ENCODE data around the gene FOXN1. TPM values are rescaled to one million over a fixed set of nuclear protein-coding genes. Genes with fewer than 3 reads are reported as not detected.

FOXN1 gene
- total RNA-seq, 1 donor from 2014 or later = not detected

DNA sequence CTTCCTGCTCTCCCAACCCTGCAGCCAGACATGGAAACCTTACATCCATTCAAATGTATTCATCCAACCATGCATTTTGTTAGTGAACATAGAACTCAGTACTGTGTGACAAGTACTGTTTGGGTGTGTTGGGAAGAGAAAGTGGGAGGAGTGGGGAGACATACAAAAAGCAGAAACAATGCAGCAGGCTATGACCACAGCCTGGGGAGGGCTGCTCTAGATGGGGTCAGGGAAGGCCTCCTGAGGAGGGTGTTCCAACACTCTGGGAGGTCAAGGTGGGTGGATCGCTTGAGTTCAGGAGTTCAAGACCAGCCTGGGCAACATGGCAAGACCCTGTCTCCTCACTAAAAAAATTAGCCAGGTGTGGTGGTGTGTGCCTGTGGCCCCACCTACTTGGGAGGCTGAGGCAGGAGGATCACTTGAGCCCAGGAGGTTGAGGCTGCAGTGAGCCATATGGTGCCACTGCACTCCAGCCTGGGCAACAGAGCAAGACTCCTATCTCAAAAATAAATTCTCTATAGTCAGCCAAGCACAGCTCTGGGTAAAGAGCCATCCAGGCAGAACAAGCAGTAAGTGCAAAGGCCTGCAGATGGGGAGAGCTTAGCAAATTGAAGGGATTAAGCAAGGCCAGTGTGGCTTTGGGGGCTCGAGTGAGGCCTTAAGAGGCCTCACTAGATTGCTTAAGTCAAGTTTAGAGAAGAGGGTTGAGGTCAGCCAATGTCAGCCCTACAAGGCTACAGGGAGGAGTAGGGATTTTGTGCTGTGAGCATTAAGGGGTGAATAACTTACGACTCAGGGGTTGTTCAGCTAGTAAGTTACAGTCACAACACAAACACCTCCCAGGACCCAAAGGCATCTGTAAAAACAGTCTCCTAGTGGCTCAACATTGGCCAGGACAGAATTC is 27.2 kb upstream of the FOXN1 start:
- no peak overlapping the region for H2AFZ ChIP-seq (replicated peaks)
- H3K9ac ChIP-seq = no peak overlapping the region
- H4K20me1 ChIP-seq (ENCODE audit: low read depth) = no peaks in the 10 kb centered on the region
- H3K4me1 ChIP-seq = no peaks in the 10 kb centered on the region
- no peaks in the 10 kb centered on the region for H3K27me3 ChIP-seq
- no peaks in the 10 kb centered on the region for H3K79me2 ChIP-seq (ENCODE audit: low read depth)
- H3K9me3 ChIP-seq (ENCODE audit: low read depth) = no peaks in the 10 kb centered on the region
- Mint-ChIP-seq H3K27me3 (ENCODE audit: insufficient read depth, low read depth) (peaks cover 6% of the 10 kb centered on the region), H3K27ac (no peak overlapping the region), H3K4me1 (no peaks in the 10 kb centered on the region), H3K9me3 (no peaks in the 10 kb centered on the region), H3K4me3 (no peak overlapping the region), H3K36me3 (no peaks in the 10 kb centered on the region)
- H3K4me3 ChIP-seq = no peak overlapping the region
- H3F3A ChIP-seq (ENCODE audit: low read depth) = no peaks in the 10 kb centered on the region
- no peak overlapping the region for H3K27ac ChIP-seq
- no peaks in the 10 kb centered on the region for H3K36me3 ChIP-seq
- no peak for TF ChIP-seq EZH2phosphoT487 (IDR thresholded peaks at IDR 0.05)
- TF ChIP-seq, protein P1, sequence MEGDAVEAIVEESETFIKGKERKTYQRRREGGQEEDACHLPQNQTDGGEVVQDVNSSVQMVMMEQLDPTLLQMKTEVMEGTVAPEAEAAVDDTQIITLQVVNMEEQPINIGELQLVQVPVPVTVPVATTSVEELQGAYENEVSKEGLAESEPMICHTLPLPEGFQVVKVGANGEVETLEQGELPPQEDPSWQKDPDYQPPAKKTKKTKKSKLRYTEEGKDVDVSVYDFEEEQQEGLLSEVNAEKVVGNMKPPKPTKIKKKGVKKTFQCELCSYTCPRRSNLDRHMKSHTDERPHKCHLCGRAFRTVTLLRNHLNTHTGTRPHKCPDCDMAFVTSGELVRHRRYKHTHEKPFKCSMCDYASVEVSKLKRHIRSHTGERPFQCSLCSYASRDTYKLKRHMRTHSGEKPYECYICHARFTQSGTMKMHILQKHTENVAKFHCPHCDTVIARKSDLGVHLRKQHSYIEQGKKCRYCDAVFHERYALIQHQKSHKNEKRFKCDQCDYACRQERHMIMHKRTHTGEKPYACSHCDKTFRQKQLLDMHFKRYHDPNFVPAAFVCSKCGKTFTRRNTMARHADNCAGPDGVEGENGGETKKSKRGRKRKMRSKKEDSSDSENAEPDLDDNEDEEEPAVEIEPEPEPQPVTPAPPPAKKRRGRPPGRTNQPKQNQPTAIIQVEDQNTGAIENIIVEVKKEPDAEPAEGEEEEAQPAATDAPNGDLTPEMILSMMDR (IDR thresholded peaks at IDR 0.05) = no peak
- H3K4me2 ChIP-seq = no peak overlapping the region
- no peak for DNase-seq (ENCODE audit: low spot score)

DNA sequence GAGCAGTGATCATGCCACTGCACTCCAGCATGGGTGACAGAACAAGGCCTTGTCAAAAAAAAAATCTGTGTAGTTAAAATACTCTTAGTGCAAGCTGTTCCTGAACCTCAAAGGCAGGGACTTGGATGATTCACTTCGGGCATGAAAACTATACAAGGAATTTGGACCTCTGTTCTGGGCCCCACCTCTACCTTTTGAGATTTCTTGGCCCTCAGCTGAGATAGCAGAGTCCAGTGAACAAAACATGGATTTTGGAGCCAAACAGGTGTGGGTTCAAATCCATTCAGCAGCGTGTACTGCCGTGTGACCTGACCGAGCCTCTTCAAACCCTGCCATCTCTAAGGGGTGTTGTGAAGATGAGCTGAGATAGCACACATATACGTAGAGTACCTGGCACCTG is 25.9 kb upstream of the FOXN1 start:
- Histone ChIP-seq H3K9me3 (ENCODE audit: low read depth) (no peaks in the 10 kb centered on the region), H3K4me2 (no peak overlapping the region), H3F3A (ENCODE audit: low read depth) (no peaks in the 10 kb centered on the region), H3K36me3 (no peaks in the 10 kb centered on the region), H3K9ac (no peak overlapping the region), H4K20me1 (ENCODE audit: low read depth) (no peaks in the 10 kb centered on the region), H3K27me3 (no peaks in the 10 kb centered on the region), H2AFZ (replicated peaks) (no peak overlapping the region), H3K4me1 (no peaks in the 10 kb centered on the region), H3K27ac (no peak overlapping the region), H3K4me3 (no peak overlapping the region), H3K79me2 (ENCODE audit: low read depth) (no peaks in the 10 kb centered on the region)
- no peaks in the 10 kb centered on the region for H3K36me3 Mint-ChIP-seq
- no peak overlapping the region for H3K27ac Mint-ChIP-seq
- H3K9me3 Mint-ChIP-seq = no peaks in the 10 kb centered on the region
- H3K4me1 Mint-ChIP-seq = no peaks in the 10 kb centered on the region
- no peak for TF ChIP-seq EZH2 (IDR thresholded peaks at IDR 0.05)
- TF ChIP-seq, protein P1 (IDR thresholded peaks at IDR 0.05) = no peak
- TF ChIP-seq EZH2phosphoT487 (IDR thresholded peaks at IDR 0.05) = no peak
- no peak overlapping the region for H3K4me3 Mint-ChIP-seq
- DNase-seq (ENCODE audit: low spot score) = no peak
- H3K27me3 Mint-ChIP-seq (ENCODE audit: insufficient read depth, low read depth) = peaks cover 6% of the 10 kb centered on the region

DNA sequence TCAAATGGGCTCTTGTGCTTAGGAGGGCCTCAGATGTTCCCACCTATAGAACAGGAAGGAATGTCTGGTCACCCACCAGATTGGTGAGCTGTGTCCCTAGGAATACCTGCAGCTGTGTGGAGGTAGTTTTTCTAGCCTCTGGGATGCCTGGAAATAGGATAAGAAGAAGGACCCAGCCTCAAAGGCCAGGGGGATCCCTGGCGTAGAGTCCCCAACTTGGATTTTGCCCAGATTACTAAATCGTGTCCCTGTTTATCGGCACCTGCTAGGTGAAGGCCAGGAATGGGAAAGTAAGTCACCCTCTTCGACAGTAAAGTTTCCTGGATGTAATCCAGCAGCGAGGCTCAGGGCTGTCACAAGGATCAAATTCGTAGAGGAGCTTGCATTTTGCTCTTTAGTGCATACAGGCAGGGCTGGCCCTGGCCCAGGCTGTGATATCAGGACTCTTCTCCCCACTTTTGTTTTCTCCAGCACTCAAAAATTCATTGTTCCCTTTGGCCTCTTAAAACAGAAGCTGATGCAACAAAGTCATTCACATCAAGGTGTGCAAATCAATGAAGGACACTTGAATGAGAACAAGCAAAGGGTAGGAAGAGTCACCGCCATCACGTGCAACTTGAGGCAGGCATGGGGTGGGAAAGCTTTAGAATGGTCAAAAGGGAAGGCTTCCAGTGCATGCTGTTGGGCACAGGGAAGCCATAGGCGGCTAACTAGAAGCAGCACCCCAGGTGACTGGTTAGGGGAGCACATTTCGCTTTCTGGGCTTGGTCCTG is 25.2 kb upstream of the FOXN1 start:
- H3K9me3 Mint-ChIP-seq = no peaks in the 10 kb centered on the region
- H3K4me1 ChIP-seq = no peaks in the 10 kb centered on the region
- no peaks in the 10 kb centered on the region for H3K36me3 Mint-ChIP-seq
- H3K27ac Mint-ChIP-seq = no peak overlapping the region
- H3K4me3 ChIP-seq = no peak overlapping the region
- peaks cover 6% of the 10 kb centered on the region for H3K27me3 Mint-ChIP-seq (ENCODE audit: insufficient read depth, low read depth)
- H3K36me3 ChIP-seq = no peaks in the 10 kb centered on the region
- H3K9ac ChIP-seq = no peak overlapping the region
- no peaks in the 10 kb centered on the region for H3K27me3 ChIP-seq
- H4K20me1 ChIP-seq (ENCODE audit: low read depth) = no peaks in the 10 kb centered on the region
- TF ChIP-seq, protein P1 (IDR thresholded peaks at IDR 0.05) = no peak
- no peak for TF ChIP-seq EZH2phosphoT487 (IDR thresholded peaks at IDR 0.05)
- TF ChIP-seq EZH2 (IDR thresholded peaks at IDR 0.05) = no peak
- peak overlapping the region; percentile 72 for H2AFZ ChIP-seq (replicated peaks)
- H3F3A ChIP-seq (ENCODE audit: low read depth) = no peaks in the 10 kb centered on the region
- H3K79me2 ChIP-seq (ENCODE audit: low read depth) = no peaks in the 10 kb centered on the region
- H3K27ac ChIP-seq = no peak overlapping the region
- H3K4me3 Mint-ChIP-seq = no peak overlapping the region
- H3K9me3 ChIP-seq (ENCODE audit: low read depth) = no peaks in the 10 kb centered on the region
- no peaks in the 10 kb centered on the region for H3K4me1 Mint-ChIP-seq
- DNase-seq (ENCODE audit: low spot score) = no peak
- no peak overlapping the region for H3K4me2 ChIP-seq
